Measurements from ENCODE around the gene SPRR2E.
"Not testable (repeated sequence)": the region's sequence is repeated elsewhere in the genome, so short reads cannot be mapped to it uniquely, and the experiment has no call there.

SPRR2E gene

DNA sequence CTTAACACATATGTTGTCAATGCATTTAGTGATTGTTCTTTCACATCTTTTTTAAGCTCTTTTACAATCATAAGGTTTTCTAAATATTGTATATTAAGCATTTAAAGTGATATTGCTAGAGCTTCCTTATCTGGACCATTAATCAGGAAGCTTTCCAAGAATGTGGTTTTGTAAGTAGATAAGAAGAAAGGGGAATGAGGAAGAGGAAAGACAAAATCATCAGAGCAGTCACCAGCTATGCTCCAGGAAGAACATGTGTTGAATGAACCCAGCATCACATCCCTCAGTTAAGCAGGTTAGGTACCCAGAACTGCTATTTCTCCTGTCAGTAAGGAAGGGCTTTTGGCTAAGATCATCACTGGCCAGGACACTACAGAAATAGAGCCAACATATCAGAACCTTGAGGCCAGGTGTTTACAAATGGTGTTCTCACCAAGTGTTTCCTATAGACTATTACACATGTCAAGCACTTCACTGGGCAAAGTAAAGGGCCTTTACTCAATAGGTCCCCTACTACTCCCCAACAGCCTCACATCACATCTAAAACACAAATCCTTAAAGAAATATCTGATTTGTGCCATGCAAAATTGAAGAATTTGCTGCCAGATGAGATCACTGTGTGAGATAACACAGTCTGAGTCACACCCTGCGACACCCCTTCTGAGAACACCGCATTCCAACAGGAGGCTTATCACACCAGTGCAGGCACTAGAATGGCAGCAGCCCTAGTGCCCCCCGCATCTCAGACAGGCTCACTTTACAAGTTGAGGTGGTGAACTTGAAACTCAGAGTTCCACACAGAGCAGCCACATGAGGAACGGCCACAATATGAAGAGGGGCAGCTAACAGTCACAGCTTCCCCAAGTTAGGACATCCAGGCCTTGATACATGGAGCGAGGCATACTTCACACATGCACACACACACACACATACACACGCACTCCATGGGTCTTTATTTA is 35.2 kb downstream of the SPRR2E start:
- no peak for DNase-seq (ENCODE audit: low read depth in 2 of 2)

DNA sequence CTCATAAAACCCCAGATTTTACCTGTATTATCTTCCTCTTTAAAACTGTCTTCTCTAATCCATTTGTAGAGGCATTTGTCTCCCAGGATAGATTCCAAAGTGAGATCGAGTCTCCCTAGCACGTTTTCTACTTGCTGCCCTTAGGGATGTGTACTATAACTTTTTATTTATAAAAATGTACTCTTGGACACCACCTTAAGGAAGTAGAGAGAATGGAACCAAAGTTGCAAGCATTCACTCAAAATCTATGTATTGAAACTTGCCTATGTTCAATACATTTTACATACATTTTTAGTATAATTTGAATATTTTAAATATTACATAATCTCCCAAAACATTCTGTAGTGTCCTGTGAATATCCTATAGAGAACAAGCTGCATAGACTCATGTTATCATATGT is 36.2 kb downstream of the SPRR2E start:
- no peak for DNase-seq (ENCODE audit: low read depth in 2 of 2)

DNA sequence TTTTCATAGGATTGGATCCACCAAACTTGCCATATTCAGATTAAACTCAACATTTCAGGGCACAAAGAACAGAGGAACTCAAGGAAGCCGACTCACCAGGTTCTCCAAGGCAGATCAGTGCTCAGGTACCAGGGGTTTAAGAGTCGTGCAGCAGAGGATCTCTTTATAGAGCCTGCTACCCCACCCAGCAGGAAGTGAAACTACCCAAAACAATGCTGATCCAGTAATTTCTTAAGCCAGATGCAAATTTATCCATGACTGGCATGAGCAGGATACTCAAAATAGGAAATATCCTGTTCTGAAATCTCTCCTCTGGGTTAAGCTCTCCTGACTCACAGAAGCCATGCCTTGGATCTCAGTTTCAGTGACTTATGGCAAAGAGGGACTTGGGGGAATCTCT is 37.0 kb downstream of the SPRR2E start, which contains the start of gene SPRR2A:
TSS of gene SPRR2A (minus strand) at position 138 of the 400 bp plus-strand sequence. CDS start 777 bp downstream, outside the sequence.
- no peak for DNase-seq (ENCODE audit: low read depth in 2 of 2)

DNA sequence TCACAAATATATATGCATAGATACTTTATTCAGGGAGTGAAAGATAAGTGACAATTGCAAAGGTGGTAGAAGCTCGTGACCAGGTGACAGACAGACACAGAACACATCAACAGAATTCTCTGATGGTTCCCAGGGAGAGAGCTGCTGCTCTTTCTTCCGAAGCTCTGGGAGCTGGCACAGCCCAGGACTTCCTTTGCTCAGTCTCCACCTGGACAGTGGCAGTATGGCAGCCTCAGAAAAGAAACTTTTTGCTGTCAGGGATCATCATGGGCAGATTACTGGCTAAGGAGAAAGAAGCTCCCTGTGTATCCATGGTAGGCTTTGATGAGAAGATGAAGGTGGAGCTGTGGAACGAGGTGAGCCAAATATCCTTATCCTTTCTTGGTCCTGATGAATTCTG is 38.2 kb downstream of the SPRR2E start:
- DNase-seq (ENCODE audit: low read depth in 2 of 2) = not testable (repeated sequence)

DNA sequence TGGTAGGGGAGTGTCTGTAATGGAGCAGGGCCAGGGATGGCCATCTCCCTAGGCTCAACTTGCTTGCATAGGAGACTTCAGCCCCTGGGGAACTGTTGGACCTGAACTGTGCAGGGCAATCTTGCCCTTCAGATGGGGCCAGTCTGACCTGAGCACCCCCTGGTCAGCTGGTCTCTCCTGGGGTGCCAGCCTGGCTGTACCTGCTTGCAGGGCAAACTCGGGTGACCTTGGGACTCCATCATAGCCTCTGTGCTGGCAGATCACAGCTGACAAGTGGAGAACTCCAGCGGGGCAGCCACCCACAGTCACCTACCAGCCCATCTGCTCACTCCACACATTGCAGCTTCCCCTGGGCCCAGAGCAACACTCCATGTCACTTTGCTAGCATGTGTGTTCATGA is 45.1 kb downstream of the SPRR2E start:
- no peak for DNase-seq (ENCODE audit: low read depth in 2 of 2)

Measured in stimulated activated CD4-positive, alpha-beta T cell treated with anti-CD3 and anti-CD28 coated beads, Interleukin-15, amount 100 ng/mL, for 48 hours (primary cell).